Measurements from ENCODE around the gene ACSM5.
"Not testable (repeated sequence)": the region's sequence is repeated elsewhere in the genome, so short reads cannot be mapped to it uniquely, and the experiment has no call there.

Gene ACSM5

DNA sequence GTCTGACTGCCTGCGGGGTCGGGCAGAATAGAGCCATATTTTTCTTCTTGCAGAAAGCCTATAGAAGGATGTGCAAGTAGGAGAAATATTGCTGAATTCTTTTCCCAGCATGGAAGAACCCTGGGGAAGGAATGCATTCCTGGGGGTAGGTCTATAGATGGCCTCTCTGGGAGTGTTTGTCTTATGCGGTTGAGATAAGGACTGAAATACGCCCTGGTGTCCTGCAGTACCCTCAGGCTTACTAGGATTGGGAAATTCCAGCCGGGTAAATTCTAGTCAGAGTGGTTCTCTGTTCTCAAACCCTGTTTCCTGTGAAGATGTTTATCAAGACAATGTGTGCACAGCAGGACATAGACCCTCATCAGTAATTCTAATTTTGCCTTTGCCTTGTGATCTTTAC lies 44.3 kb downstream of the ACSM5 start:
- DNase-seq: not testable (repeated sequence)

DNA sequence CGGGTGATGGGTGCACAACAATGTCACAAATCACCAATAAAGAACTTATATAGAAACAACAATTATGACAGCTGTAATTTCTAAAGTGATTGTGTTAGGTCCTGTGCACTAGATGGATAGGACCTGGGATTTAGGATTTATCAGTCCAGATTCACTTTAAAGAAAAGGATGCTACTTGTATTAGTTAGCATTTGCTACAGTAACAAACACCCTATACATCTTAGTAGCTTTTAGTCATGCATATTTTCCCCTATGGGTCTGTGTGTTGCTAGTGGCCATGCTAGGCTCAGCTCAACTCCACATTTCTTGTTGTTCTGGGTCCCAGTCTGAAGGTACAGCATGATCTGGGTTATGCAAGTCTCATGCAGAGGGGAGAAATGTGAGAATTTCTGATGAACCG lies 49.9 kb downstream of the ACSM5 start:
- DNase-seq: not testable (repeated sequence)

DNA sequence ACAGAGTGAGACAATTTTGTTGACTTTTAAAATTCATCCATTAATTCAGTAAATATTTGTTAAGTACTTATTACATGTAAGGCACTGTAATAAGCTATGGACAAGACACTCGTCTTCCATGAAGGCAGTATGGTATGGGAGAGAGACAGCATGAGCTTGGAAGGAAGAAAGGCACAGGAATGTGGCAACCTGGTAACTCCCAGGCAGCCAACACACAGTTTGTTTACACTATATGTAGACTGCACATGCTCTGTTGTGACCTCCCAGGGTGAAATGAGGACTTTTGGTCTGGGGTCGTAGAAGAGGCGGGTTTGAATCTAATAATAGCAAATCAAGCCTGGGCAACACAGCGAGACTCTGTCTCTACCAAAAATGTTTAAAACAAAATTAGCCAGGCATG lies 51.0 kb downstream of the ACSM5 start:
- not testable (repeated sequence) for DNase-seq

DNA sequence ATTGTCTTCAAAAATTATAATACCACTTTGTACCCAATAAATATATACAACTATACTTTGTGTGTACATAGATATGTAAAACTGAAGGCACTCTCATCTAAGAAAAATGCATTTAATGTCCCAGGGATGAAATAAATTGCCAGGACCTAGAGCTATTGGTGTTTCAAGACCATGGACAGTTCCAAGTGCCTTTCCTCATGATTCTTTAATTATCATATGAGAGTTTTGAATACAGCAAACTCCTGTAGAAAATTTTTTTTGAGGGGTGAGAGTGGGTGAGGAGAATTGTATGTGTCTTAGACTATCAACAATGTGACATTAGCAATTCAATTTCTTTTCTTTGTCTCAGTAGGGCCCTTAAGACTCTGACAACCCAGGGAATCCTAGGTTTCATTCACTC lies 59.6 kb downstream of the ACSM5 start:
- not testable (repeated sequence) for DNase-seq

DNA sequence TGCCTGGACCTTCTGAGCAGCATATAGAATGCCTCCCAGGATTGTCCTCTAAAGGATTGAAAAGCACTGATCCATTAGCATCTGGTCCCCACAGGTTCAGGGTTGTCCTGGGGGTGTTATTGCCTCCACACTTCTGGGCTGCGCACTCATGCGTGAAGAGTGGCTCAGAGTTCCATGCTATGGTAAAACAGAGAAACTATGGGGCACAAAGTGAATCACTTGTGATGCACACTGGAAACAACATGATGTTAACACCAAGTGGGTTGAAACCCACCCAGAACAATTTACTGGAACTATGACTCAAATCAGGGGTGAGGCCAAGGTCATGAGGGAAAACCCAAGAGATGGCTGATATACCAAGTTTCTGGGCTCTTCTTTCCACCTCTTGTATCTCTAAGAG lies 60.6 kb downstream of the ACSM5 start:
- DNase-seq: not testable (repeated sequence)

DNA sequence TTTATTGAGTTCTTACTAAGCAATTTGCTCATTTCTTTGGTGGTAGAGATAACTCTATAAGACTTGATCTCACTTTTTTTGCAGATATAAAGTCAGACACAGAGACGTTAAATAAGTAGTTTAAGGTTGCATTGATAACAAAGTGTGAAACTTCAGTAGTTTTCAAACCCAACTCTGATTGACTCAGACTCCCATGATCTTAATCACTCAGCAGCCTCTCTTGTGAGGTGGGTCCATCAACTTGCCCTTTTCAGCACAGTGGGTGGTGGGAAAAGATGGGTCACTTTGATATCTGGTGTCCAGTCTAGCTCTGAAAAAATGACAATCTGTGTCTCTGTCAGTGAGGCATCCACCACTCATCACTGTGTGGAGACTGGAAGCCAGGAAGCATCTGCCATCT lies 61.4 kb downstream of the ACSM5 start:
- not testable (repeated sequence) for DNase-seq

DNA sequence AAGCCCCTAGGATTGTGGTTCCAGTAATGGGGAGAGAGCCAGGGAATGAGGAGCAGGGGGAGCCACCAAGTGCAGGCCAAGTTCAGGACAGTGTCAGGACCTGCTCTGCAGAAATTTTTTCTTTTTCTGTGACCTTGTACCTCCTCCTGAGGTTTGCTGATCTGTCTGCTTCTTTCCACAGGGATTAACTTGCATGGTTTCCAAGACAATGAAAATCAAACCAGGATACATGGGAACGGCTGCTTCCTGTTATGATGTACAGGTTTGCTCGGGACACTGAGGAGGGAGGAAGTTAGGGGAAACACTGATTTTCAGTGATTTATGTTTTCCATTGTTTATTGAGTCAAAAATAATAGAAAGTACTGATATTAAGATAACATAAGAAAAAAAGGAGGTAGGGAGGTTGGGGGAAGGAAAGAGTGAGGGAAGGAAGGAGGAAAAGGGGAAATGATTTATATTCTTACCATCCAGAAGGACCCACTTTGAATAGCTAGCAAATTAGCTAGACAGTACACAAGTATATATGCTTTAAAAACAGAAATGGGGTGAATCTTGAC lies 67.9 kb downstream of the ACSM5 start:
- not testable (repeated sequence) for DNase-seq

DNA sequence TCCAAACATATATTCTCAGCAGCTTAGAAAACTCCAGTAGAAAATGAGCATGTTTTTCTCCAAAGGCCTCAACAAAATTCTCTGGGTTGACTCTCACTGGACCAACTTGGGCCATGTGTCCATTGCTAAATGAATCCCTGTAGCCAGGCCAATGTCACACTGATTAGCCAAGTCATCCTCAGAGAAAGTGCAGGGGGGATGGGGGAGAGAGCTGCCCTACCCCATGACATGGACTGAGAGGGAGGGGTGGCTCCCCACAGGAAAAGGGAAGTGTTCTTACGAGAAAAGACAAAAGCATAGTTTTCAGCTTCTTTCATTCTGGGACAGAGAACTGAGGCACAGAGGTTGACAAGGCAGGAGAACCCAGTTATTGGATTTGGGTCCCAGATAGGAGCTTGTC lies 74.7 kb downstream of the ACSM5 start:
- DNase-seq: not testable (repeated sequence)

DNA sequence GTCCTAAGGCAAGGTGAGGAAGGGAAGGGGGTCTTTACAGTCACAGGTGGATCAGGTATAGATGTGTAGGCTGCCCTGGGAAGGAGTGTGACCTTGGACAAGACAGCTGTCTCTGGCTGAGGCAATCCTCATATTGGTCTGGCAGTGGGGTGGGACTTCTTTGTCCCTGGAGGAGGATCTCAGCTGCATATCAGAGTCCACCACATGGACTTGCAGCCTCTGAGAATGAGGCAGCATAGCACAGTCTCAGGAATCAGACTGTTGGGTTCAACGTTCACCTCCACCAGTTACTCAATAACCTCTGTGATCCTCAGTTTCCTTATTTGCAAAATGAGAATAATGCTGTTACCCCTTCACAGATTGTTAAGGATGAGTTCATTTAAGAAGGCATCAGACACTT lies 75.4 kb downstream of the ACSM5 start:
- no peak for DNase-seq

DNA sequence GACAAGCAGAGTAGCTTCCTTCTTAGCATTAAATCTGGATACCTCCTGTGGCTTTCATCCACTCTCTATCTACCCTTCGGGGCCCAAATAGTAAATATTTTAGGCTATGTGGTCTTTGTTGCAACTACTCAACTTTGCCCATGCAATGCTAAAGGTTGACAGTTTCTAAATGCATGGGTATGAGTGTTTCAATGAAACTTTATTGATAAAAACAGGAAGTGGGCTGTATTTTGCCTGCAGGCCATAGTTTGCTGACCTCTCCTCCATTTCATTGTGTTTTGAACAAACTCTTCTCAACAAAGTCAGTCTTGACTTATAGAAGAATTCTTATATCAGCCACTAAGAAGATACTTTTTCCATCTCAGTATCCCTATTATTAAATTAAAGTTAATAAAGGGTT lies 76.1 kb downstream of the ACSM5 start:
- no peak for DNase-seq
